Activated CD4-positive, CD25-positive, alpha-beta regulatory T cell treated with anti-CD3 and anti-CD28 coated beads, Interleukin-2, amount 50 U/mL, for 72 hours (primary cell): ENCODE measurements around the gene BEAN1.

Experiments used
- DNase-seq: peaks from one replicate; pipeline ENCODE4 v3.0.0; 2021

BEAN1 gene

GRCh38 chr16:66397736-66398433, 29.2 kb upstream of the BEAN1 start:
- DNase-seq: no peak

- DNase-seq: no peak
Measured at GRCh38 chr16:66399031-66399430, 28.1 kb upstream of the BEAN1 start.

DNA sequence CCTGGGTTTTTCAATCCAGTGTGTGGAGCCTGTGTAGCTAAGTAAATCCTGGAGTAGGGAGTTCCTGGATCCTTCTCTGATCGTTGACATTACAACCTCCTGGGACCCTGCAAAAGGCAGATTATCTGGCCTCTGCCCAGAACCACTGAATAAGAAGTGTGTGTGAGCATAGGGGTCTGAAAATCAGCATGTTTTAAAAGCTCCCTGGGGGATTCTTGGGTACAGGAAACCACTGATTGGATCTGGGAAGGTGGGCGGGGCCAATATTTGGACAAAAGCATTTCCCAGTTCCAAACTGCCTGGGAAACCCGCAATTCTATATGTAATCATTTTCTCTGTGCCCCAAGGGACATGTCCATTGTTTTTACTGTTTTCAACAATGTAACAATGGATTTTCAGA, 27.2 kb upstream of the BEAN1 start:
- no peak for DNase-seq

DNA sequence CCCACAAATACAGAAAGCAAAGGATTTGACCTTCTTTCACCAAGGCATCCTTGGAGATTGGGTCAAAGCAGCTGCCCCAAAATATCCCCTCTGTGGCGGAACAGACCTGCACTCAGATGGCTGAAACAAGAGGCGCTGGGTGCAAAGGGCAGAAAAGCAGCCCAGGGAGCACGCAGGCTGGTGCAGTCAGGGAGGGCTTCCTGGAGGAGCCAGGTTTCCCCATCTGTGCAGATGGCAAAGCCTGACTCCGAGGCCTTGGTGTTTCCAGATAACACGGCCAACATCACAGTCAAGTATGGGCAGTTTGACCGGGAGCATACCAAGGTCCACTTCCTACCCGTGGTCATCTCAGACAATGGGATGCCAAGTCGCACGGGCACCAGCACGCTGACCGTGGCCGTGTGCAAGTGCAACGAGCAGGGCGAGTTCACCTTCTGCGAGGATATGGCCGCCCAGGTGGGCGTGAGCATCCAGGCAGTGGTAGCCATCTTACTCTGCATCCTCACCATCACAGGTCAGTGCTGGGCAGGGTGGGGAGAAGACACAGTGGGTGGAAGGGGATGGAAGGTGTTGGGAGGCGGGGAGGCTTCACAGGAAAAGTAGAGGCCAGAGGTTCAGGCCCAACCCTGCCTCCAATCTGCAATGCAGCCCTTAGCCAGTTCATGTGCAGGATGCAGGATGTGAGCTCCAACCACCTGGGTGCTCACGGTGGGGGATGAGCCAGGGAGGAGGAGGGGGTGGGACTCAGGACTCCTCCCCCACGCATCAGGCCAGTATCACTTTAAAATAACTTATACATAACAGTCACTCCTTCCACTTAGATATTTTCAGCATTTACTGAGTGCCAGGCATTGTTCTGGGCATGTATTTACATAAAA, 26.4 kb upstream of the BEAN1 start:
- DNase-seq: no peak

GRCh38 chr16:66401610-66402009, 25.5 kb upstream of the BEAN1 start:
- DNase-seq: no peak

GRCh38 chr16:66402166-66402565, 24.9 kb upstream of the BEAN1 start:
- DNase-seq: no peak

GRCh38 chr16:66402591-66403230, 24.4 kb upstream of the BEAN1 start:
- no peak for DNase-seq

- DNase-seq: no peak
Measured at GRCh38 chr16:66403531-66404145, 23.5 kb upstream of the BEAN1 start.

GRCh38 chr16:66405057-66405783, 21.9 kb upstream of the BEAN1 start:
- DNase-seq: no peak

GRCh38 chr16:66406534-66407221, 20.4 kb upstream of the BEAN1 start:
- peak; percentile 92 for DNase-seq

DNA sequence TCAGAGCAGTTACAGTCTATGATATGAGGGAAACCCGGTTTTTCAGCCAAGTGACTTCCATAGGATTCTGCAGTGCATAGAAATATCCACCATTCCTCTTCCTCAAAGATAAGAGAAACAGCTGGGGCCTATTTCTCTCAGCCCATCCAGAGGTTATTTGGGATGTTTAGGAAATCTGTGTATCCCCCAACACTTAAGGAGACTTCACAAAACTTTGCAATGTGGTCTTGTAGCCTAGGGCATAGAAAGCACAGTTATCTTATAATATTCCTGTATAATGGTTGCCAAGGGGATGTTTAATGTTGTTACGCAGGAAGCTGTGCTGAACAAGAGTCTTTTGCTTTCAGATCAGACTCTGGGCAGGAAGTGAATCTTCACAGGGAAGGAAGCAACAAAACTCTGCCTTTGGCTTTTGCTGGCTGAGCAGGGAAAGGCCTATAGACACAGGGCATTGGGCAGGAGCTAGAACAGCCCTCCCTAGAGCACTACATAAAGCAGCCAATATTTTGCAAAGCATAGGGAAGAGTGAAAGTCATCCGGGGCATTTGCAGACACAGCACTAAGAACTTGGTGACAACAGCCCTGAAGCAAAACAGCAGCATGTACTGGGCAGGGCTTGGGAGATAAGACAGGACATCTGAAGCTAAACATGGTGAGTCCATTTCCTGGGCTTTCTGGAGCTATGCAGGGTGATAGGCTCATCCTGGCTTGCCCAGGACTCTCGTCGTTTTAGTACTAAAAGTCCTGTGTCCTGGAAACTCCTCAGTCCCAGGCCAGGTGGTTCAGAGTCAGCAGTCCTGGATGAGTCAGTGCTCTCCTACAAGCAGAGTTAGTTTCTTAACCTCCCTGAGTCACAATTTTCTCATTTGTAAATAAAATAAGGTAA, 18.7 kb upstream of the BEAN1 start:
- DNase-seq: no peak

DNA sequence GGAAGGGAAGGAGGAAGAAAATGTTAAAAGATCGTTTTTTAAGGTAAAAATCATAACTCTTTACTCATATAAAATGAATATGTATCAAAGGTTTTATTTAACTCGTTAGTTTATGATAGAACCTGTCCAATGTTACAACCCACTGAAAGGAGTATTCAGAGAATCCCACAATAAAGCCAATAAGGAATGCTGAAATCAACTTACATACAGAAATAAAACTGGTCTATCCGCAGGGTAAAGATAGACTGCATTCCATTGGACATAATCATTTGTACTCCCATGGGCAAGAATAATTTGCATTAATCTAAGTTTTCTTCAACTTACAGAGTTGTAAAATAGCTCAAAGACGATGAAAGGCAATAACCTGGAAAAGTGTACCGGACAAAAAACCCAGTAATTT, 17.9 kb upstream of the BEAN1 start:
- no peak for DNase-seq

GRCh38 chr16:66412182-66412581, 14.9 kb upstream of the BEAN1 start:
- DNase-seq: no peak

DNA sequence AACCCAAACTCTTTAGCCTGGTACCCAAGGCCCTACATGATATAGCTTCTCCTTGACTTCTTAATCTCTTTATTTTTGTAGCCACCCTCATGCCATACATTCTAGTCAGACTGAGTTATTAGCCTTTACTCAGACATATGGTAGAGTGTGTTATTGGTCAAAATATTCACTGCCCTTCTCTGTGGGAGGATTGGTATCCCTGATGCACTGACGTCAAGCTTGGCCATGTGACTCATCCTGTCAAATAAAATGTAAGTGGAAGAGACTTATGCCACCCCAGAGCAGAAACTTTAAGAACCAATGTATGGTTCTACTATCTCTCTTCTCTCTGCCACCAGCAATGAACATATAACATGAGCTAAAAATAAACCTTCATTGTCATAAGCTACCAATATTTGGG, 12.2 kb upstream of the BEAN1 start:
- no peak for DNase-seq

DNA sequence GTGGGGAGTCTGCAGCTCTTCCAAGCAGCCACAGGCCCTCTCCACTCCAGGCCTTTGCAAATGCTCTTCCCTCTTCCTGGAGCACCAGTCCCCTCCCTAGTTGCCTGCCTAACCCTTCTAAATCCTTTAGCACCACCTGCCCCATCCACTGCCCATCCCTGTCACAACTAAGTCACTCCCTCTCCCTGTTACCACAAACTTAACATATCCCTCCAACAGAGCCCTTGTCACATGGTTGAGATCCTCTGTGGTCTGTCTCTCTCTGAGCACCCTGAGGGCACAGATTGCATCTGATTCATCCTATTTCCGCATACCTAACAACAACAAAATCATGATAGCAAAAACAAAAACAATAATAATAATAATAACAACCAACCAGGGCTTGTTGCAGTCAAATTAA, 11.0 kb upstream of the BEAN1 start:
- no peak for DNase-seq

DNA sequence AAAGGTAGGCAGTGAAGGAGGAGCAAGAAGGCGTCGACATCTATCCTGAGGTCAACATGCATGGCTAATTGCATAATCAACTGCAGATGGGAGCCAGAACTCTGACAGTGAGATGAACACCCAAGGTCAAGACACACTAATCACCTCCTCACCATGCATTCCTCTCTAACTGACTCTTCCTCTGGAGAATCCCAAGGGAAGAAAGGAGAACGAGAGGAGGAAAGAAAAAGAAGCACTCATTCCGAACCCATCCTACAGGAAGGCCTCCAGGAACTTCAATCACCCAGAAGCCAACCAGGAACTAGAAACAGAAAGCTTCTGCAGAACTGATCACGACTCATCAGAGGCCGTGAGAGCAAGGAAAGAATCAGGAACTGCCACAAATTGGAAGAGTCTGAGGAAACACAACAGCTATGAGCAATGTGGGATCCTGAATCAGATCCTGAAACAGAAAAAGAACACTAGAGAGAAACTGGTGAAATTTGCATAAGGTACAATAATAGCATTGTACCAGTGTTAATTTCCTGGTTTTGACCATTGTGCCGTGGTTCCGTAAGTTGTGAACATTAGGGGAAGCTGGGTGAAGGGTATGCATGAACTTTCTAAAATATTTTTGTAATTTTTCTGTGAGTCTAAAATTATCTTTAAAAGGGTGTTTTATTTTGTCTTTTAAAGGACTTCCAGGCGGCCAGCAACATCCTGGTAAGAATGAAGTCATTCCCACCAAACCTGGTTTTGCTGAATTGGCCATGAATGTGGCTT, 10.0 kb upstream of the BEAN1 start:
- DNase-seq: no peak

DNA sequence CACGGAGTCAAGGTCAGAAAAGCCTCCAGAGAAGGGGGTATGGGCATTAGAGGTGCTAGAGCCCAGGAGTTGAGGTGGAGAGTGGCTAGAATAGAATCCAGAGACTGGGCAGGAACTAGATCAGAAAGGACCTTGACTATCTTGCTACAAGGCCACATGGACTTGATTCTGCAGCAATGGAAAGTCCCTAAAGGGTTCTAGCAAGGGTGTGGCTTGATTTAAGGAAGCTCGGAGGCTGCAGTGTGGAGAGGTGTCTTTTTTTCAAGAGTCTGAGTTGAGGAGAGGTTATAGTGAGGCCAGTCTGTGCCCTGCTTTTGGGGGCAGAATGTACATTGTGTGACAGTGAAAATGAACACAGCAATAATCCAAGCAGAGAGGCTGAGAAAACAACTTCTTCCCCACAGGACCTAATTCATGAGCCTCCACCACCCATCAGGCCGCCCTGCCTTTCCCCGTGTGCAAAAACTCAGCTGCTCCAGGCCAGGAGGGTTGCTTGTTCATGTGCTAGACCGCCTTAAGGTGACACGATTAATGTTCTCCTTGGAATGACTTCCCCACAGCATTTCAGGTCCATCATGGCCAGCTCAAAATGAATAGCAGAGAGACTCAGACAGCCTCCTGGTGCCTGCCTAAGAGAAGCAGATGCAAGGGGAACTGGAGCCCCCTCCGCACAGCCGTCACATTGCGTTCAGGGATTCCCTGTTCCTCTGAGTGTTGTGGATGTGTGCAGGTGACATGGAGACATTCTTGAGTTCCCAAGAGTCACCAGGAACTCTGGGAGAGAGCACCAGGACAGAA, 8.7 kb upstream of the BEAN1 start:
- no peak for DNase-seq

- no peak for DNase-seq
Measured at GRCh38 chr16:66419527-66419926, 7.6 kb upstream of the BEAN1 start.

- no peak for DNase-seq
Measured at GRCh38 chr16:66420396-66420795, 6.7 kb upstream of the BEAN1 start.
